Measurements from ENCODE around the gene KIDINS220.

Gene KIDINS220

DNA sequence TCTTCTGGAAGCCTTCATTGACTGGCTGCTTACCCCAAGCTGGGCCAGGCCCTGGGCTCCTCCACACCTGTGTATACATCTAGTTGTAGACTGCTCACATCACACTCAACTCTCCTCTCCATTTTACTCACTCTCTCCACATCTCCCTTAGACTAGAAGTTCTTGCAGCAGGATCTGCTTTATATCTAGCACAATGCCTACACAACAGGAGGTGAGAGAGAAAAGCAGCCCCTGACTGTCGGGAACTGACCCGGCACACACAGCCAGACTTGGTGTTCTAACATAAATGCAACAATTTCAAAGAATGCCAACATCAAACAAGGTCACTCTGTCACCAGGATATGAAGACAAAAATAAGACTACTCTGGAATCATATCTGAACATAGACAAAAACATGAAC lies 5.9 kb downstream of the KIDINS220 start:
- DNase-seq (ENCODE audit: low read depth): no peak
- H3K4me3 ChIP-seq (ENCODE audit: low read depth, low read length): no peak overlapping the region
- TF ChIP-seq, protein P1, sequence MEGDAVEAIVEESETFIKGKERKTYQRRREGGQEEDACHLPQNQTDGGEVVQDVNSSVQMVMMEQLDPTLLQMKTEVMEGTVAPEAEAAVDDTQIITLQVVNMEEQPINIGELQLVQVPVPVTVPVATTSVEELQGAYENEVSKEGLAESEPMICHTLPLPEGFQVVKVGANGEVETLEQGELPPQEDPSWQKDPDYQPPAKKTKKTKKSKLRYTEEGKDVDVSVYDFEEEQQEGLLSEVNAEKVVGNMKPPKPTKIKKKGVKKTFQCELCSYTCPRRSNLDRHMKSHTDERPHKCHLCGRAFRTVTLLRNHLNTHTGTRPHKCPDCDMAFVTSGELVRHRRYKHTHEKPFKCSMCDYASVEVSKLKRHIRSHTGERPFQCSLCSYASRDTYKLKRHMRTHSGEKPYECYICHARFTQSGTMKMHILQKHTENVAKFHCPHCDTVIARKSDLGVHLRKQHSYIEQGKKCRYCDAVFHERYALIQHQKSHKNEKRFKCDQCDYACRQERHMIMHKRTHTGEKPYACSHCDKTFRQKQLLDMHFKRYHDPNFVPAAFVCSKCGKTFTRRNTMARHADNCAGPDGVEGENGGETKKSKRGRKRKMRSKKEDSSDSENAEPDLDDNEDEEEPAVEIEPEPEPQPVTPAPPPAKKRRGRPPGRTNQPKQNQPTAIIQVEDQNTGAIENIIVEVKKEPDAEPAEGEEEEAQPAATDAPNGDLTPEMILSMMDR (IDR thresholded peaks at IDR 0.05; ENCODE audit: low read depth, low read length, missing control alignments): no peak

DNA sequence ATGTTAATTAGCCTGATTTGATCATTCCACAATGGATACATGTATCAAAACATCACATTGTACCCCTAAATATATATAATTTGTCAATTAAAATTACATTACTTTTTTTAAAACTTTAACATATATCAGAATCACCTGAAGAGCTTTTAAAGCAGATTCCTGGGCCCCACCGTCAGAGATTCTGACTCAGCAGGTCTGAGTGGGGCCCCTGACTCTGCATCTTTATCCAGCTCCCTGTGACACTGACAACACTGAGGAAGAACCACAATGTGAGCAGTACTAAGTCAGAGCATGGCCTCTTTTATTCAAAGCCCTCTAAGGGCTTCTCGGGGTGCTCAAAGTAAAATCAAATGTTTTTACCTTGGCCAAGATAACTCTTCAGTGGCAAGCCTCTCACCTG lies 9.7 kb downstream of the KIDINS220 start:
- TF ChIP-seq, protein P1 (IDR thresholded peaks at IDR 0.05; ENCODE audit: low read depth, low read length, missing control alignments): no peak
- DNase-seq (ENCODE audit: low read depth): no peak
- H3K4me3 ChIP-seq (ENCODE audit: low read depth, low read length): no peak overlapping the region

DNA sequence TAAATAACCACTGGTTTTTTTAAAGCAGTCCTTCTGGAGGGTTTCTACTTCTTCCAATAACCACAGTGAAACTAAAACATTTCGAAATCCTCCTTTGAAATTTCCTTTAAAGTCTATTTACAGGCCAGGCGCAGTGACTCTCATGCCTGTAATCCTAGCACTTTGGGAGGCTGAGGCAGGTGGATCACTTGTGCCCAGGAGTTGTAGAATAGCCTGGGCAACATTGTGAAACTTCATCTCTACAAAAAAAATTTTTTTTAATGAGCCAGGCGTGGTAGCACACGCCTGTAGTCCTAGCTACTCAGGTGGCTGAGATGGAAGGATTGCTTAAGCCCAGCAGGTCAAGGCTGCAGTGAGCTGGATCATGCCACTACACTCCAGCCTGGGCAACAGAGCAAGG lies 15.2 kb downstream of the KIDINS220 start:
- TF ChIP-seq, protein P1 (IDR thresholded peaks at IDR 0.05; ENCODE audit: low read depth, low read length, missing control alignments): no peak
- DNase-seq (ENCODE audit: low read depth): no peak

DNA sequence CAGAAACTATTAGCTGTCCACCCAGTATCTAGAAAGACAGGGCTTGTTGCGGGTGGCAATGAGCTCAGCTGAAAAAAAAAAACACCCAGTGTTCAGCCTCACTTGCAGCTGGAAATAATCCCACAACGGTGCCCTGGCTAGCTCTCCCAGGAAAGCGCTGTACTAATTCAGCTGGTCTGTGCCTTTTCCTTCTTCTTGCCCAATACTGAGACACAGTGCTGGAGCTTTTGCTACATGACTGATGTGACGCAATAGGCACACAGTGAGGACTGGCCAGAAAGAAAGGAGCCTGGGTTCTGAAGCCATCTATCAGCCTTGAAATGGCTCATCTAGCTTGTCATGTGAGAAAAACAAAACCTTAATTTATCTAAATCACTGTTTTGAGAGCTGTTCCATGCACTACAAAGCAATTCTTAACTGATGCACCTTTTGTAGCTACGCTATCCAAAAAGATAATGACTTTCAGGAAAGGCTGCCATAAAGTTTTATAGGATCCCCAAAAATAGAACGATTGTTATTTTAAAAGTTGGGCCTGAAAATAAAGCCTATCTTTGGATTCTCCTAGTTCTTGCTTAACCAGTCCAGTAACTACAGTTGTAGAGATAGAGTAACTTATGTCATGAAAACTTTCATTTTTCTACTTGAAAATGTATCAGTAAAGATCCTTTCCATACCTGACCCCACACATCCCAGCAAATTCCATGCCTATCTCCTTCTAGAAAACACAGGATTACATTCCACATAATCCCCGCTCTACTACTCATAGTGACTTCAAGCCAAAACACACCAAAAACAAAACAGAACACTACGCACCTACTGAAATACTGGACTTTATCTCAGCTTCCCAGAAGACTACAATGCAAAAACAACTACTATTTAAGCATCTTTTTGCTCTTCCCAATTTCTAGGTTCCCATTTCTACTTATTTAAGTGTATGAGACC lies 15.9 kb downstream of the KIDINS220 start:
- H3K4me3 ChIP-seq (ENCODE audit: low read depth, low read length): no peak overlapping the region
- TF ChIP-seq, protein P1 (IDR thresholded peaks at IDR 0.05; ENCODE audit: low read depth, low read length, missing control alignments): no peak
- DNase-seq (ENCODE audit: low read depth): no peak

More for the DNA sequence above, 15.2 kb downstream of the KIDINS220 start:
- H3K4me3 ChIP-seq (ENCODE audit: low read depth, low read length): no peak overlapping the region

DNA sequence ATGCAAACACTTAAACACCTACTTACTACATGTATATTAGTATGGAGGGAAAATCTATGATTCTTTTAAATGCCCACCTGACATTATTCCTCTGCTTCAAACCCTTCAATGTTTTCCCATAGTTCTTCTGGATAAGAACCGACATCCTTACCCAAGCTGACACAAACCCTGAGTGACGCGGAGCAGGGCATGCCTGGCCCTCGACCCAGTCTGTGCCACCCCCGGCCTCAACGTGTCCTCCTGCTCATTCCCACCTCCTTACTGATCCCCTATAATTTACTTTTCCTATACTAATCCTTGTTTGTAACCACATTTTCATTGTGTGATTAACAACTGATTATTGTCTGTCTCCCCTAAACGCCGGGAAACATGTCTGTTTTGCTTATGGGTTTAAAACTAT lies 17.5 kb downstream of the KIDINS220 start:
- TF ChIP-seq, protein P1 (IDR thresholded peaks at IDR 0.05; ENCODE audit: low read depth, low read length, missing control alignments): no peak
- DNase-seq (ENCODE audit: low read depth): no peak
- no peak overlapping the region for H3K4me3 ChIP-seq (ENCODE audit: low read depth, low read length)

DNA sequence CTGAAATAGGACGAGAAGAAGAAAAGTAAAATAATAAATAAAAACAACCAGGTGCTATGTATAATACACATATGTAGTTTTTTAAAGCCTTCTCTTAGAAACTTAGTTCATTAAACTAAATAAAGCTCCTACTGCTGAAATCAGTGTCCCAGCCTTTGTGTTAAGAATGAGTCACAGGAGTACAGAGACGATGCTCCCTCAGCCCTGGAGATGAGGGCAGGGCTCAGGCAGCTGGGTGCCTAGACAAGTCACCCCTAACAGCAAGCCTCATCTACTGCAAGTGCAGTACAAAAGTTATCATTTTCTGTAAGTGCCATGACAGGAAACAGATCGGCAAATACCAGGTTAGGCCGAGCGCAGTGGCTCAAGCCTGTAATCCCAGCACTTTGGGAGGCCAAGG lies 18.2 kb downstream of the KIDINS220 start:
- TF ChIP-seq, protein P1 (IDR thresholded peaks at IDR 0.05; ENCODE audit: low read depth, low read length, missing control alignments): no peak
- no peak for DNase-seq (ENCODE audit: low read depth)
- no peak overlapping the region for H3K4me3 ChIP-seq (ENCODE audit: low read depth, low read length)

DNA sequence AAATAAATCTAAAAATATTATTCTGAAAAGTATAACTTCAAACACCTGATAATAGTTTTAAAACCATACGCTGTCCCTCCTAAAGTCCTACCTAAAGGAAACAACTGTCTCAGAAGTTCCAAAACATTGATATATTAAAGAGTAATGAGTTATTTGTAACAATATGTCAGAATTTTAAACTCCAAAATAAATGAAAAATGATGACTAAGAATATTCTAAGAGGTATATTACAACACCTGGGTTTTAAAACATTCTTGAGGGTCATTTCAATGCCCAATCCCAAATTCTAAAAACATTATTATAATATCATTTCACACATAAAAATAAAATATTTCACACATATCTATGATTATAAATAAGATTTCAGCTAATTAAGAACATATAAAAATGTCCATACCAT lies 20.2 kb downstream of the KIDINS220 start:
- no peak for DNase-seq (ENCODE audit: low read depth)
- TF ChIP-seq, protein P1 (IDR thresholded peaks at IDR 0.05; ENCODE audit: low read depth, low read length, missing control alignments): no peak

More for the DNA sequence above, 20.2 kb downstream of the KIDINS220 start:
- no peak overlapping the region for H3K4me3 ChIP-seq (ENCODE audit: low read depth, low read length)
